ENCODE results near the gene PIK3CD.

The PIK3CD gene

GRCh38 chr1:9657521-9658032 is 6.0 kb downstream of the PIK3CD start:
- Histone ChIP-seq H2BK5ac (ENCODE audit: low read depth, low read length, poor library complexity) (no peak overlapping the region), H3K9me3 (ENCODE audit: insufficient read depth, low read depth, low read length) (no peaks in the 10 kb centered on the region), H3K14ac (ENCODE audit: low read length) (no peak overlapping the region), H2AK5ac (ENCODE audit: low read length) (no peak overlapping the region), H3K18ac (ENCODE audit: low read length) (no peak overlapping the region), H3K4me2 (ENCODE audit: low read length) (no peak overlapping the region), H3K79me1 (ENCODE audit: low read length) (no peaks in the 10 kb centered on the region), H4K91ac (ENCODE audit: low read depth, low read length) (no peak overlapping the region), H4K12ac (ENCODE audit: low read depth, low read length) (no peak overlapping the region), H3K4ac (ENCODE audit: low read depth, low read length) (no peak overlapping the region), H2AFZ (ENCODE audit: insufficient read depth, low read length, poor library complexity) (no peak overlapping the region), H4K8ac (ENCODE audit: low read depth, low read length) (no peak overlapping the region), H3K23ac (ENCODE audit: low read length) (no peak overlapping the region), H3K4me1 (ENCODE audit: control insufficient read depth in 1 of 2, insufficient read depth in 2 of 2, low read length in 2 of 2) (no peaks in the 10 kb centered on the region), H2BK120ac (ENCODE audit: insufficient read depth, low read length, poor library complexity) (no peak overlapping the region), H3K36me3 (ENCODE audit: control insufficient read depth in 1 of 2, insufficient read depth in 2 of 2, low read length in 2 of 2) (no peaks in the 10 kb centered on the region), H3K4me3 (ENCODE audit: low read depth, low read length) (no peak overlapping the region), H3K79me2 (ENCODE audit: control insufficient read depth, insufficient read depth, low read length, poor library complexity) (no peaks in the 10 kb centered on the region), H3K27me3 (ENCODE audit: insufficient read depth, low read length) (peaks cover 19% of the 10 kb centered on the region), H3K9ac (ENCODE audit: low read length) (no peak overlapping the region), H3K27ac (ENCODE audit: low read depth, low read length) (no peak overlapping the region), H2BK12ac (ENCODE audit: low read length) (no peak overlapping the region)
- no peak for DNase-seq
- no CpG with 5 or more reads among the region's 2 CpGs for WGBS (ENCODE audit: extremely low coverage, insufficient coverage, insufficient read length)

GRCh38 chr1:9658199-9658598 is 6.7 kb downstream of the PIK3CD start:
- Histone ChIP-seq H3K4me1 (ENCODE audit: control insufficient read depth in 1 of 2, insufficient read depth in 2 of 2, low read length in 2 of 2) (no peaks in the 10 kb centered on the region), H3K27me3 (ENCODE audit: insufficient read depth, low read length) (peaks cover 14% of the 10 kb centered on the region), H3K14ac (ENCODE audit: low read length) (no peak overlapping the region), H2AFZ (ENCODE audit: insufficient read depth, low read length, poor library complexity) (no peak overlapping the region), H3K4me2 (ENCODE audit: low read length) (no peak overlapping the region), H3K9me3 (ENCODE audit: insufficient read depth, low read depth, low read length) (peaks cover 2% of the 10 kb centered on the region), H3K18ac (ENCODE audit: low read length) (no peak overlapping the region), H4K12ac (ENCODE audit: low read depth, low read length) (no peak overlapping the region), H4K8ac (ENCODE audit: low read depth, low read length) (no peak overlapping the region), H2BK5ac (ENCODE audit: low read depth, low read length, poor library complexity) (no peak overlapping the region), H3K9ac (ENCODE audit: low read length) (no peak overlapping the region), H4K91ac (ENCODE audit: low read depth, low read length) (no peak overlapping the region), H3K27ac (ENCODE audit: low read depth, low read length) (no peak overlapping the region), H3K23ac (ENCODE audit: low read length) (no peak overlapping the region), H3K36me3 (ENCODE audit: control insufficient read depth in 1 of 2, insufficient read depth in 2 of 2, low read length in 2 of 2) (no peaks in the 10 kb centered on the region), H3K79me1 (ENCODE audit: low read length) (no peaks in the 10 kb centered on the region), H3K79me2 (ENCODE audit: control insufficient read depth, insufficient read depth, low read length, poor library complexity) (no peaks in the 10 kb centered on the region), H2BK120ac (ENCODE audit: insufficient read depth, low read length, poor library complexity) (no peak overlapping the region), H3K4me3 (ENCODE audit: low read depth, low read length) (no peak overlapping the region), H3K4ac (ENCODE audit: low read depth, low read length) (no peak overlapping the region), H2AK5ac (ENCODE audit: low read length) (no peak overlapping the region), H2BK12ac (ENCODE audit: low read length) (no peak overlapping the region)
- DNase-seq, result no peak
- WGBS (ENCODE audit: extremely low coverage, insufficient coverage, insufficient read length), result no CpG with 5 or more reads among the region's 4 CpGs

- Histone ChIP-seq H3K4me2 (ENCODE audit: low read length) (no peak overlapping the region), H2BK12ac (ENCODE audit: low read length) (no peak overlapping the region), H2AK5ac (ENCODE audit: low read length) (no peak overlapping the region), H3K4me1 (ENCODE audit: control insufficient read depth in 1 of 2, insufficient read depth in 2 of 2, low read length in 2 of 2) (no peaks in the 10 kb centered on the region), H3K9me3 (ENCODE audit: insufficient read depth, low read depth, low read length) (peaks cover 3% of the 10 kb centered on the region), H3K27me3 (ENCODE audit: insufficient read depth, low read length) (peaks cover 3% of the 10 kb centered on the region), H2BK120ac (ENCODE audit: insufficient read depth, low read length, poor library complexity) (no peak overlapping the region), H4K12ac (ENCODE audit: low read depth, low read length) (no peak overlapping the region), H3K18ac (ENCODE audit: low read length) (no peak overlapping the region), H3K79me2 (ENCODE audit: control insufficient read depth, insufficient read depth, low read length, poor library complexity) (no peaks in the 10 kb centered on the region), H3K23ac (ENCODE audit: low read length) (no peak overlapping the region), H2AFZ (ENCODE audit: insufficient read depth, low read length, poor library complexity) (no peak overlapping the region), H3K4ac (ENCODE audit: low read depth, low read length) (no peak overlapping the region), H3K79me1 (ENCODE audit: low read length) (no peaks in the 10 kb centered on the region), H3K4me3 (ENCODE audit: low read depth, low read length) (no peak overlapping the region), H3K9ac (ENCODE audit: low read length) (no peak overlapping the region), H3K14ac (ENCODE audit: low read length) (no peak overlapping the region), H4K8ac (ENCODE audit: low read depth, low read length) (no peak overlapping the region), H2BK5ac (ENCODE audit: low read depth, low read length, poor library complexity) (no peak overlapping the region), H3K27ac (ENCODE audit: low read depth, low read length) (no peak overlapping the region), H3K36me3 (ENCODE audit: control insufficient read depth in 1 of 2, insufficient read depth in 2 of 2, low read length in 2 of 2) (no peaks in the 10 kb centered on the region), H4K91ac (ENCODE audit: low read depth, low read length) (no peak overlapping the region)
- peak; percentile 90 to 95 for DNase-seq
- no CpG with 5 or more reads among the region's 5 CpGs for WGBS (ENCODE audit: extremely low coverage, insufficient coverage, insufficient read length)
Observed at GRCh38 chr1:9659328-9659727, 7.8 kb downstream of the PIK3CD start.

GRCh38 chr1:9663257-9663656 is 11.7 kb downstream of the PIK3CD start:
- no peak overlapping the region for H3K18ac ChIP-seq (ENCODE audit: low read length)
- no peak overlapping the region for H2BK12ac ChIP-seq (ENCODE audit: low read length)
- no peaks in the 10 kb centered on the region for H3K4me1 ChIP-seq (ENCODE audit: control insufficient read depth in 1 of 2, insufficient read depth in 2 of 2, low read length in 2 of 2)
- no peak overlapping the region for H3K4ac ChIP-seq (ENCODE audit: low read depth, low read length)
- H4K91ac ChIP-seq (ENCODE audit: low read depth, low read length), result no peak overlapping the region
- no peaks in the 10 kb centered on the region for H3K27me3 ChIP-seq (ENCODE audit: insufficient read depth, low read length)
- H3K14ac ChIP-seq (ENCODE audit: low read length), result no peak overlapping the region
- no peaks in the 10 kb centered on the region for H3K79me1 ChIP-seq (ENCODE audit: low read length)
- no peak for DNase-seq
- peaks cover 3% of the 10 kb centered on the region for H3K9me3 ChIP-seq (ENCODE audit: insufficient read depth, low read depth, low read length)
- no peak overlapping the region for H3K9ac ChIP-seq (ENCODE audit: low read length)
- no peak overlapping the region for H3K27ac ChIP-seq (ENCODE audit: low read depth, low read length)
- no peak overlapping the region for H3K23ac ChIP-seq (ENCODE audit: low read length)
- H4K12ac ChIP-seq (ENCODE audit: low read depth, low read length), result no peak overlapping the region
- H2BK120ac ChIP-seq (ENCODE audit: insufficient read depth, low read length, poor library complexity), result no peak overlapping the region
- no peaks in the 10 kb centered on the region for H3K79me2 ChIP-seq (ENCODE audit: control insufficient read depth, insufficient read depth, low read length, poor library complexity)
- H3K4me2 ChIP-seq (ENCODE audit: low read length), result no peak overlapping the region
- WGBS (ENCODE audit: extremely low coverage, insufficient coverage, insufficient read length), result no CpG with 5 or more reads among the region's 6 CpGs
- no peak overlapping the region for H2BK5ac ChIP-seq (ENCODE audit: low read depth, low read length, poor library complexity)
- no peaks in the 10 kb centered on the region for H3K36me3 ChIP-seq (ENCODE audit: control insufficient read depth in 1 of 2, insufficient read depth in 2 of 2, low read length in 2 of 2)
- H2AK5ac ChIP-seq (ENCODE audit: low read length), result no peak overlapping the region
- no peak overlapping the region for H3K4me3 ChIP-seq (ENCODE audit: low read depth, low read length)
- H2AFZ ChIP-seq (ENCODE audit: insufficient read depth, low read length, poor library complexity), result no peak overlapping the region
- H4K8ac ChIP-seq (ENCODE audit: low read depth, low read length), result no peak overlapping the region
